Adipocyte (in vitro differentiated cells): ENCODE measurements around the gene PSMB11.

Experiments used
- DNase-seq: peaks from one replicate; pipeline ENCODE4 v3.0.0-alpha.2; 2015; ENCODE audit warnings: low read depth
- H3K27me3 ChIP-seq: replicated peaks from 2 replicates; pipeline ENCODE4 v1.7.0; 2013; ENCODE audit warnings: mild to moderate bottlenecking, low read length, moderate library complexity; ENCODE audit not compliant: control insufficient read depth, insufficient read depth
- H3K36me3 ChIP-seq: 2 replicates; pipeline ENCODE4 v1.7.0; 2013; ENCODE audit warnings: low read length, mild to moderate bottlenecking, moderate library complexity; ENCODE audit not compliant: control insufficient read depth, insufficient read depth, severe bottlenecking
- H3K4me1 ChIP-seq: 2 replicates; pipeline ENCODE4 v1.7.0; 2013; ENCODE audit warnings: mild to moderate bottlenecking, low read length, moderate library complexity; ENCODE audit not compliant: control insufficient read depth, insufficient read depth
- H3K4me3 ChIP-seq: 2 replicates; pipeline ENCODE4 v1.7.0; 2013; ENCODE audit warnings: mild to moderate bottlenecking, low read length, moderate library complexity
- H3K9ac ChIP-seq: 2 replicates; pipeline ENCODE4 v1.7.0; 2013; ENCODE audit warnings: mild to moderate bottlenecking, low read length, moderate library complexity
- H3K9me3 ChIP-seq: 2 replicates; pipeline ENCODE4 v1.7.0; 2013; ENCODE audit warnings: mild to moderate bottlenecking, low read length, moderate library complexity; ENCODE audit not compliant: control insufficient read depth

Gene PSMB11

GRCh38 chr14:23056145-23056955 is 14.3 kb downstream of the PSMB11 start:
- DNase-seq, result peak; percentile 81
- peaks cover 32% of the 10 kb centered on the region for H3K36me3 ChIP-seq
- peak overlapping the region; percentile 62 for H3K9ac ChIP-seq
- no peaks in the 10 kb centered on the region for H3K27me3 ChIP-seq
- H3K4me1 ChIP-seq, result peaks cover 8% of the 10 kb centered on the region
- H3K4me3 ChIP-seq, result no peak overlapping the region
- H3K9me3 ChIP-seq, result no peaks in the 10 kb centered on the region

- Histone ChIP-seq H3K4me1 (peaks cover 13% of the 10 kb centered on the region), H3K9ac (peak within 1 kb of the TSS; percentile 71), H3K9me3 (no peaks in the 10 kb centered on the region), H3K36me3 (peaks cover 35% of the 10 kb centered on the region), H3K4me3 (peak within 1 kb of the TSS; percentile 74), H3K27me3 (no peaks in the 10 kb centered on the region)
- DNase-seq, result peak; percentile 90
Observed at GRCh38 chr14:23056956-23057756, 15.1 kb downstream of the PSMB11 start, which contains the start of gene CDH24. Gene CDH24, minus strand, starts transcription at chr14:23057520. Its CDS starts 1,787 bp downstream, at chr14:23055733.

- peaks cover 18% of the 10 kb centered on the region for H3K4me1 ChIP-seq
- H3K9me3 ChIP-seq, result no peaks in the 10 kb centered on the region
- peaks cover 44% of the 10 kb centered on the region for H3K36me3 ChIP-seq
- peak overlapping the region; percentile 71 for H3K9ac ChIP-seq
- peak overlapping the region; percentile 74 for H3K4me3 ChIP-seq
- DNase-seq, result peak; percentile 94
- no peaks in the 10 kb centered on the region for H3K27me3 ChIP-seq
Observed at GRCh38 chr14:23057757-23058653, 16.0 kb downstream of the PSMB11 start.

GRCh38 chr14:23058654-23059504 is 16.9 kb downstream of the PSMB11 start:
- Histone ChIP-seq H3K27me3 (no peaks in the 10 kb centered on the region), H3K4me3 (no peak overlapping the region), H3K9me3 (no peaks in the 10 kb centered on the region), H3K4me1 (peaks cover 18% of the 10 kb centered on the region), H3K9ac (no peak overlapping the region), H3K36me3 (peaks cover 52% of the 10 kb centered on the region)
- no peak for DNase-seq

- Histone ChIP-seq H3K36me3 (peaks cover 71% of the 10 kb centered on the region), H3K4me3 (no peak overlapping the region), H3K4me1 (peaks cover 18% of the 10 kb centered on the region), H3K9ac (no peak overlapping the region), H3K27me3 (no peaks in the 10 kb centered on the region), H3K9me3 (no peaks in the 10 kb centered on the region)
- DNase-seq, result no peak
Observed at GRCh38 chr14:23060536-23061260, 18.7 kb downstream of the PSMB11 start.

GRCh38 chr14:23062002-23062401 is 20.0 kb downstream of the PSMB11 start:
- Histone ChIP-seq H3K36me3 (peaks cover 83% of the 10 kb centered on the region), H3K9ac (no peak overlapping the region), H3K9me3 (no peaks in the 10 kb centered on the region), H3K4me1 (peaks cover 19% of the 10 kb centered on the region), H3K27me3 (no peaks in the 10 kb centered on the region), H3K4me3 (no peak overlapping the region)
- peak; percentile 87 for DNase-seq

- no peak overlapping the region for H3K9ac ChIP-seq
- no peaks in the 10 kb centered on the region for H3K27me3 ChIP-seq
- H3K9me3 ChIP-seq, result no peaks in the 10 kb centered on the region
- H3K36me3 ChIP-seq, result peaks cover 92% of the 10 kb centered on the region
- no peak for DNase-seq
- no peak overlapping the region for H3K4me3 ChIP-seq
- peaks cover 29% of the 10 kb centered on the region for H3K4me1 ChIP-seq
Observed at GRCh38 chr14:23063601-23064000, 21.6 kb downstream of the PSMB11 start.

GRCh38 chr14:23066368-23066767 is 24.4 kb downstream of the PSMB11 start:
- peaks cover 50% of the 10 kb centered on the region for H3K4me1 ChIP-seq
- H3K9me3 ChIP-seq, result no peaks in the 10 kb centered on the region
- H3K27me3 ChIP-seq, result no peaks in the 10 kb centered on the region
- no peak overlapping the region for H3K4me3 ChIP-seq
- no peak for DNase-seq
- H3K36me3 ChIP-seq, result peaks cover 72% of the 10 kb centered on the region
- peak overlapping the region; percentile 16 for H3K9ac ChIP-seq

- no peak overlapping the region for H3K4me3 ChIP-seq
- H3K9ac ChIP-seq, result peak overlapping the region; percentile 16
- no peaks in the 10 kb centered on the region for H3K27me3 ChIP-seq
- no peak for DNase-seq
- no peaks in the 10 kb centered on the region for H3K9me3 ChIP-seq
- H3K36me3 ChIP-seq, result peaks cover 72% of the 10 kb centered on the region
- peaks cover 52% of the 10 kb centered on the region for H3K4me1 ChIP-seq
Observed at GRCh38 chr14:23066855-23067744, 25.1 kb downstream of the PSMB11 start.
